ENCODE results near the gene NSMCE1.

NSMCE1 gene

DNA sequence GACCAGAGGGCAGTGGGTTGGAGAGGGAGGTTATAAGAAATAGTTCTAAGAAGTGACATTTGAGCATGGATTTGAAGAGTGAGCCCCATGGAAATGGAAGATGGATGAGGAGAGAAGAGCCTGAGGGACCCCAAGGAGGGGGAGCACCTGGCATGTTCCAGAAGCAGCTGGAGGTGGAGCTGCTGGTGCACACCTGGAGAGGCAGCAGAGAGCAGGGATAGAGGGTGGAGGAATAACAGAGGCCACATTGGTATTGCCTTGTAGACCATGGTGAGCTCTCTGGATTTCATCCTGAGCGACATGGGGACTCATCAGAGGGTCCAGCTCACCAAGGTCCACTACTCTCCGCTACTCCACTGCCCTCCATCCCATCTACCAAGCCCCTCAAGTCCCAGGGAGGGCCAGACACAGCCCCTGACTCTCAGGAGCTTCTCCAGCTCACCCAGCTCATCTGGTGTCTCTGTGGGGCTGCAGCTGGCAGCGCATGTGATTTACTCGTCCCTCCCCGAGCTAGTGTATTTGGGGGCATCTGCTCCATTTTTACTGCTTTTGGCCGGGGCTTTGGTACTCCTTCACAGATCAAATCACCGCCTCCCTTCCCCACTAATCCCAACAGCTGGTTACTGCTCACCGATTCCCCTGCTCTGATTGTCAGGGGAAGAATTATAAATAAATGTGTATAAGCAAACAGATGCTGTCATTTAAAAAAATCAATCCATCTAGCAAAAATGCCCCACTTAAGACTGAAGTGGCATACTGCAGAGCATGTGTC is 87.4 kb downstream of the NSMCE1 start:
- no peaks in the 10 kb centered on the region for H3K9me3 Mint-ChIP-seq
- H3K27me3 Mint-ChIP-seq, result no peaks in the 10 kb centered on the region
- H3K4me1 Mint-ChIP-seq (ENCODE audit: low read depth), result peaks cover 42% of the 10 kb centered on the region
- H3K4me3 Mint-ChIP-seq, result no peak overlapping the region
- H3K36me3 Mint-ChIP-seq (ENCODE audit: low read depth), result no peaks in the 10 kb centered on the region
- H3K27ac Mint-ChIP-seq, result no peak overlapping the region

GRCh38 chr16:27179500-27180072 is 89.0 kb downstream of the NSMCE1 start:
- no peaks in the 10 kb centered on the region for H3K9me3 Mint-ChIP-seq
- H3K27me3 Mint-ChIP-seq, result no peaks in the 10 kb centered on the region
- H3K4me3 Mint-ChIP-seq, result no peak overlapping the region
- no peaks in the 10 kb centered on the region for H3K36me3 Mint-ChIP-seq (ENCODE audit: low read depth)
- peaks cover 49% of the 10 kb centered on the region for H3K4me1 Mint-ChIP-seq (ENCODE audit: low read depth)
- H3K27ac Mint-ChIP-seq, result peak overlapping the region; percentile 76

GRCh38 chr16:27177031-27177774 is 91.4 kb downstream of the NSMCE1 start:
- Mint-ChIP-seq H3K4me3 (no peak overlapping the region), H3K36me3 (ENCODE audit: low read depth) (peaks cover under 1% of the 10 kb centered on the region), H3K9me3 (peaks cover under 1% of the 10 kb centered on the region), H3K4me1 (ENCODE audit: low read depth) (peaks cover 73% of the 10 kb centered on the region), H3K27me3 (no peaks in the 10 kb centered on the region), H3K27ac (peak overlapping the region; percentile 93)

DNA sequence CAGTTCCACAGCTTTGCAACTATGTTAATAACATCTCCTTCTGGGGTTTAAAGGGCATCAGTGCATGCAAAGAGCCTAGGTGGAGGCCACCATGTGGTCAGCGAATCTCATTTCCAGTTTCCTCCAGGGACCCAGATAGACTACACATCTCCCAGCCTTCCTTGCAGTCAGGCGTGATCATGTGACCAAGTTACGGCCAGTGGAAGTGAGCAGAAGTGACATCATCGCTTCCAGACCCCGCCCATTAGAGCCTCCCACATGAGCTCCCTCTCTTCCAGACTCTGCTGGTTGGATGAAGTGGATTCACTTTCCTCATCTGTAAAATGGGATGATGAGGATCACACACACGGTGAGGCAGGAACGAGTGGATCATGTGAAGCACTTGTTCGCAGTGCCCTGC is 92.7 kb downstream of the NSMCE1 start:
- peaks cover 12% of the 10 kb centered on the region for H3K36me3 Mint-ChIP-seq (ENCODE audit: low read depth)
- peaks cover 84% of the 10 kb centered on the region for H3K4me1 Mint-ChIP-seq (ENCODE audit: low read depth)
- H3K27me3 Mint-ChIP-seq, result no peaks in the 10 kb centered on the region
- H3K4me3 Mint-ChIP-seq, result peak overlapping the region; percentile 10
- peak overlapping the region; percentile 64 for H3K27ac Mint-ChIP-seq
- peaks cover 12% of the 10 kb centered on the region for H3K9me3 Mint-ChIP-seq

Data from stimulated activated naive CD8-positive, alpha-beta T cell treated with anti-CD3 and anti-CD28 coated beads, Interleukin-15, Interleukin-2, amounts not matched to agents 100 ng/mL and 50 ng/mL, for 24 hours (primary cell).